ENCODE data around the gene ARHGEF26.

ARHGEF26 gene

GRCh38 chr3:154193000-154193615 is 71.9 kb downstream of the ARHGEF26 start:
- TF ChIP-seq CTCF (IDR thresholded peaks at IDR 0.05; ENCODE audit: borderline replicate concordance, extremely low read depth, low read length, poor library complexity, severe bottlenecking) (no peak), EZH2 (IDR thresholded peaks at IDR 0.05; ENCODE audit: borderline replicate concordance, low read depth, low read length, severe bottlenecking) (no peak)
- H3K27me3 ChIP-seq (ENCODE audit: insufficient read depth, low read length, poor library complexity), result no peaks in the 10 kb centered on the region
- no peaks in the 10 kb centered on the region for H3K36me3 ChIP-seq (ENCODE audit: insufficient read depth, low read length)
- no peaks in the 10 kb centered on the region for H4K20me1 ChIP-seq (ENCODE audit: insufficient read depth, low read length)
- H3K27ac ChIP-seq (ENCODE audit: low read length), result no peak overlapping the region
- H3K9ac ChIP-seq (ENCODE audit: low read depth, low read length), result no peak overlapping the region
- H3K79me2 ChIP-seq (ENCODE audit: insufficient read depth, low read length), result no peaks in the 10 kb centered on the region
- DNase-seq (no peak), ATAC-seq (ENCODE audit: insufficient read depth, low read depth) (no peak)
- H3K4me3 ChIP-seq (ENCODE audit: low read depth in 1 of 2, low read length in 2 of 2), result no peak overlapping the region
- H2AFZ ChIP-seq (ENCODE audit: low read depth, low read length), result no peak overlapping the region
- no peaks in the 10 kb centered on the region for H3K4me1 ChIP-seq (ENCODE audit: insufficient read depth, low read length)
- no peak overlapping the region for H3K4me2 ChIP-seq (ENCODE audit: insufficient read depth, low read length)
- H3K9me3 ChIP-seq (ENCODE audit: insufficient read depth, low read length, severe bottlenecking), result no peaks in the 10 kb centered on the region

- H3K27me3 ChIP-seq (ENCODE audit: insufficient read depth, low read length, poor library complexity), result no peaks in the 10 kb centered on the region
- H2AFZ ChIP-seq (ENCODE audit: low read depth, low read length), result no peak overlapping the region
- TF ChIP-seq CTCF (IDR thresholded peaks at IDR 0.05; ENCODE audit: borderline replicate concordance, extremely low read depth, low read length, poor library complexity, severe bottlenecking) (no peak), EZH2 (IDR thresholded peaks at IDR 0.05; ENCODE audit: borderline replicate concordance, low read depth, low read length, severe bottlenecking) (no peak)
- no peaks in the 10 kb centered on the region for H3K36me3 ChIP-seq (ENCODE audit: insufficient read depth, low read length)
- H3K9me3 ChIP-seq (ENCODE audit: insufficient read depth, low read length, severe bottlenecking), result no peaks in the 10 kb centered on the region
- no peak for ATAC-seq (ENCODE audit: insufficient read depth, low read depth)
- no peaks in the 10 kb centered on the region for H4K20me1 ChIP-seq (ENCODE audit: insufficient read depth, low read length)
- H3K9ac ChIP-seq (ENCODE audit: low read depth, low read length), result no peak overlapping the region
- H3K4me1 ChIP-seq (ENCODE audit: insufficient read depth, low read length), result no peaks in the 10 kb centered on the region
- no peaks in the 10 kb centered on the region for H3K79me2 ChIP-seq (ENCODE audit: insufficient read depth, low read length)
- no peak overlapping the region for H3K4me2 ChIP-seq (ENCODE audit: insufficient read depth, low read length)
- DNase-seq, result no peak
- no peak overlapping the region for H3K27ac ChIP-seq (ENCODE audit: low read length)
- H3K4me3 ChIP-seq (ENCODE audit: low read depth in 1 of 2, low read length in 2 of 2), result no peak overlapping the region
Measured at GRCh38 chr3:154194877-154195276, 73.7 kb downstream of the ARHGEF26 start.

- Histone ChIP-seq H3K4me3 (ENCODE audit: low read depth in 1 of 2, low read length in 2 of 2) (no peak overlapping the region), H4K20me1 (ENCODE audit: insufficient read depth, low read length) (no peaks in the 10 kb centered on the region), H3K27me3 (ENCODE audit: insufficient read depth, low read length, poor library complexity) (no peaks in the 10 kb centered on the region), H3K4me1 (ENCODE audit: insufficient read depth, low read length) (no peaks in the 10 kb centered on the region), H3K9me3 (ENCODE audit: insufficient read depth, low read length, severe bottlenecking) (no peaks in the 10 kb centered on the region), H3K9ac (ENCODE audit: low read depth, low read length) (no peak overlapping the region), H3K36me3 (ENCODE audit: insufficient read depth, low read length) (no peaks in the 10 kb centered on the region), H3K4me2 (ENCODE audit: insufficient read depth, low read length) (no peak overlapping the region), H2AFZ (ENCODE audit: low read depth, low read length) (no peak overlapping the region), H3K79me2 (ENCODE audit: insufficient read depth, low read length) (no peaks in the 10 kb centered on the region), H3K27ac (ENCODE audit: low read length) (no peak overlapping the region)
- no peak for DNase-seq
- TF ChIP-seq CTCF (IDR thresholded peaks at IDR 0.05; ENCODE audit: borderline replicate concordance, extremely low read depth, low read length, poor library complexity, severe bottlenecking) (no peak), EZH2 (IDR thresholded peaks at IDR 0.05; ENCODE audit: borderline replicate concordance, low read depth, low read length, severe bottlenecking) (no peak)
- no peak for ATAC-seq (ENCODE audit: insufficient read depth, low read depth)
Measured at GRCh38 chr3:154195620-154196356, 74.6 kb downstream of the ARHGEF26 start.

All from DND-41 (cell line).